OCI-LY7 (cell line): ENCODE data around the gene RNF180. TPM values are rescaled to one million over a fixed set of nuclear protein-coding genes. Genes with fewer than 3 reads are reported as not detected.

Experiments used
- BruUV-seq: library from RNA; stranded (reverse); fragments of 400-500 nt; replicated peaks from 2 replicates; lab custom pipeline; 2021; lab: Mats Ljungman, UMichigan
- CTCF ChIA-PET: fragments of 300-600 bp; sonication (Branson Sonifier 250); formaldehyde crosslinking; loops from one replicate; lab custom pipeline; 2022; ENCODE audit warnings: antibody characterized with exemption; ENCODE audit not compliant: unreplicated experiment; lab: Charles Lee
- POLR2A ChIA-PET: fragments of 300-600 bp; sonication (Branson Sonifier 250); formaldehyde crosslinking; loops from one replicate; lab custom pipeline; 2022; ENCODE audit warnings: antibody characterized with exemption; lab: Charles Lee
- DNase-seq: peaks from one replicate; pipeline ENCODE4 v3.0.0-alpha.2; 2015; ENCODE audit warnings: low spot score
- H2AFZ ChIP-seq: fragments of 200-600 bp; sonication (generic), shearing (Covaris generic); 2 replicates; pipeline ENCODE4 v1.6.1; 2014; ENCODE audit warnings: mild to moderate bottlenecking, antibody characterized with exemption, low read length, moderate library complexity
- H3K27ac ChIP-seq: fragments of 200-600 bp; sonication (generic); 2 replicates; pipeline ENCODE4 v1.5.1; 2014; ENCODE audit warnings: mixed run types, low read depth, mild to moderate bottlenecking, moderate library complexity, low read length, inconsistent platforms; ENCODE audit not compliant: poor library complexity, severe bottlenecking
- H3K36me3 ChIP-seq: fragments of 200-600 bp; sonication (generic); 2 replicates; pipeline ENCODE4 v1.6.1; 2014; ENCODE audit warnings: mild to moderate bottlenecking, antibody characterized with exemption, low read length, moderate library complexity, mixed read lengths; ENCODE audit not compliant: insufficient read depth
- H3K4me1 ChIP-seq: fragments of 200-600 bp; sonication (generic); 2 replicates; pipeline ENCODE4 v1.5.1; 2014; ENCODE audit warnings: mild to moderate bottlenecking, low read length; ENCODE audit not compliant: insufficient read depth, poor library complexity, severe bottlenecking
- H3K4me2 ChIP-seq: fragments of 200-600 bp; sonication (generic); 2 replicates; pipeline ENCODE4 v1.6.1; 2014; ENCODE audit warnings: mild to moderate bottlenecking, low read length
- H3K4me3 ChIP-seq: fragments of 200-600 bp; sonication (generic); 2 replicates; pipeline ENCODE4 v1.5.1; 2014; ENCODE audit warnings: mild to moderate bottlenecking, low read depth, low read length; ENCODE audit not compliant: poor library complexity, severe bottlenecking
- H3K79me2 ChIP-seq: fragments of 200-600 bp; sonication (generic); 2 replicates; pipeline ENCODE4 v1.6.1; 2016; ENCODE audit warnings: low read depth, mild to moderate bottlenecking, low read length, moderate library complexity, mixed read lengths; ENCODE audit not compliant: insufficient read depth
- H3K9me2 ChIP-seq: fragments of 200-600 bp; sonication (generic); 2 replicates; pipeline ENCODE4 v1.6.1; 2016; ENCODE audit warnings: mild to moderate bottlenecking, low read length, mixed read lengths; ENCODE audit not compliant: insufficient read depth
- H3K9me3 ChIP-seq: fragments of 200-600 bp; sonication (generic); 2 replicates; pipeline ENCODE4 v1.6.1; 2014; ENCODE audit warnings: mild to moderate bottlenecking, mixed run types, low read length, mixed read lengths
- H4K20me1 ChIP-seq: fragments of 200-600 bp; sonication (generic); 2 replicates; pipeline ENCODE4 v1.6.1; 2014; ENCODE audit warnings: mild to moderate bottlenecking, antibody characterized with exemption, low read length, moderate library complexity, mixed read lengths; ENCODE audit not compliant: insufficient read depth
- CTCF ChIP-seq: fragments of 200-600 bp; sonication (generic); conservative IDR thresholded peaks from 2 replicates; pipeline ENCODE4 v1.5.1; 2014; ENCODE audit warnings: mild to moderate bottlenecking, antibody characterized with exemption, low read length, moderate library complexity, mixed read lengths
- EZH2phosphoT487 ChIP-seq: fragments of 200-600 bp; sonication (generic); IDR thresholded peaks from 2 replicates; pipeline ENCODE4 v1.6.1; 2018; ENCODE audit warnings: low read depth, borderline replicate concordance, mild to moderate bottlenecking, mixed run types, antibody characterized with exemption, low read length, moderate library complexity, mixed read lengths
- intact Hi-C: fragments of 100-400 bp; cut with micrococcal nuclease; formaldehyde crosslinking; loops from one replicate; pipeline ENCODE4 v1.10.0; 2022; ENCODE audit not compliant: unreplicated experiment
- total RNA-seq, 2 experiments: library from RNA; depleted of rRNA in 1 of 2; stranded (reverse); fragments of >200 nt in 1 of 2; shearing (Covaris generic) in 1 of 2; gene quantifications; 2 replicates each; pipeline ENCODE4 v1.2.3, GENCODE V29; 2014 to 2022

Gene RNF180
- total RNA-seq, 2 experiments from 2014 or later = not detected

GRCh38 chr5:64145216-64145895 lies 20.3 kb upstream of the RNF180 start:
- no peak overlapping the region for H2AFZ ChIP-seq
- no peaks in the 10 kb centered on the region for H3K36me3 ChIP-seq
- no peaks in the 10 kb centered on the region for H4K20me1 ChIP-seq
- no peaks in the 10 kb centered on the region for H3K79me2 ChIP-seq
- intact Hi-C loops = loop anchor here (5.0 kb wide), 2 partner anchors 62 to 467 kb away; no protein-coding TSS in a partner anchor
- no peak overlapping the region for H3K27ac ChIP-seq
- POLR2A ChIA-PET = interaction anchor here (0.5 to 0.8 kb wide), 3 partner anchors 14 to 99 kb away, joined by 3 to 6 read pairs (median 5); no protein-coding TSS in a partner anchor
- BruUV-seq = no TSS peak
- DNase-seq = no peak
- H3K9me2 ChIP-seq = no peaks in the 10 kb centered on the region
- no peak overlapping the region for H3K4me3 ChIP-seq
- H3K4me1 ChIP-seq = no peaks in the 10 kb centered on the region
- TF ChIP-seq EZH2phosphoT487 = no peak
- no peak for TF ChIP-seq CTCF
- H3K4me2 ChIP-seq = no peak overlapping the region
- H3K9me3 ChIP-seq = no peaks in the 10 kb centered on the region
- CTCF ChIA-PET = no interaction called here

DNA sequence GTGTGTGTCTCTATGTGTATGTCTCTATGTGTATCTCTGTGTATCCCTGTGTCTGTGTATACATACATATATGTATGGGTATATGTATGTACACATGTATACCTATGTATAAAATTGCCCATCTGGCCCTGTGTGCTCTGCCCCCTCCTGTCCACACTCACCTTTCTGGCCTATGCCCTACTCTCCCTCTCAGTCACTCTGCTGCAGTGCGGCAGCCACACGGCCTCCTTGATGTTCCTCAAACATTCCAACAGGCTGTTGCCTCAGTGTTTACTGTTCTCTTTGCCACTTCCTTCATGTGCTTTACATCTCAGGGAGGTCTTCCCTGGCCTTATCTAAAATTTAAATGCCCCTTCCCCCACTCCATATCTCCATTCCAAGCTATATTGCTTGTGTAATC lies 18.3 kb upstream of the RNF180 start:
- Histone ChIP-seq H3K9me2 (no peaks in the 10 kb centered on the region), H3K4me3 (no peak overlapping the region), H3K79me2 (no peaks in the 10 kb centered on the region), H3K36me3 (no peaks in the 10 kb centered on the region), H3K4me1 (no peaks in the 10 kb centered on the region), H3K27ac (no peak overlapping the region), H2AFZ (no peak overlapping the region), H3K9me3 (no peaks in the 10 kb centered on the region), H4K20me1 (no peaks in the 10 kb centered on the region), H3K4me2 (no peak overlapping the region)
- intact Hi-C loops = loop anchor here (5.0 kb wide), 2 partner anchors 60 to 465 kb away; no protein-coding TSS in a partner anchor
- POLR2A ChIA-PET = no interaction called here
- CTCF ChIA-PET = no interaction called here
- DNase-seq = no peak
- TF ChIP-seq EZH2phosphoT487 (no peak), CTCF (no peak)
- BruUV-seq = no TSS peak

GRCh38 chr5:64147849-64148441 lies 17.7 kb upstream of the RNF180 start:
- H3K36me3 ChIP-seq = no peaks in the 10 kb centered on the region
- no peak overlapping the region for H3K4me2 ChIP-seq
- DNase-seq = peak; percentile 10
- ChIA-PET CTCF (no interaction called here), POLR2A (no interaction called here)
- no peaks in the 10 kb centered on the region for H3K4me1 ChIP-seq
- no peak overlapping the region for H2AFZ ChIP-seq
- no peaks in the 10 kb centered on the region for H3K79me2 ChIP-seq
- no peaks in the 10 kb centered on the region for H3K9me3 ChIP-seq
- TF ChIP-seq CTCF (peak; percentile 76), EZH2phosphoT487 (no peak)
- H3K4me3 ChIP-seq = no peak overlapping the region
- H4K20me1 ChIP-seq = no peaks in the 10 kb centered on the region
- BruUV-seq = no TSS peak
- H3K9me2 ChIP-seq = no peaks in the 10 kb centered on the region
- no peak overlapping the region for H3K27ac ChIP-seq
- intact Hi-C loops = loop anchor here (5.0 kb wide), 2 partner anchors 59 to 464 kb away; no protein-coding TSS in a partner anchor
